Lower lobe of right lung (tissue), 2 donors: ENCODE results near the gene CBR1. TPM values are rescaled to one million over a fixed set of nuclear protein-coding genes. Genes with fewer than 3 reads are reported as not detected.

Source experiments
- ATAC-seq, 2 donors: fragments of 200-7000 bp; cut with Tn5 transposase; one replicate each; pipeline ENCODE4 v1.9.1; 2020 to 2022; ENCODE audit warnings: mild to moderate bottlenecking in 2 of 2, moderate library complexity in 2 of 2
- DNase-seq: peaks from one replicate; pipeline ENCODE4 v3.0.0-alpha.2; 2020
- H3K27ac ChIP-seq: fragments of 200-600 bp; one replicate; pipeline ENCODE4 v1.8.0; 2022
- H3K27me3 ChIP-seq: fragments of 200-600 bp; one replicate; pipeline ENCODE4 v1.8.0; 2022; ENCODE audit warnings: low read depth
- H3K36me3 ChIP-seq: fragments of 200-600 bp; one replicate; pipeline ENCODE4 v1.8.0; 2022; ENCODE audit warnings: mild to moderate bottlenecking
- H3K4me1 ChIP-seq: fragments of 200-600 bp; one replicate; pipeline ENCODE4 v1.8.0; 2022
- H3K4me3 ChIP-seq: fragments of 200-600 bp; one replicate; pipeline ENCODE4 v1.8.0; 2022; ENCODE audit warnings: mild to moderate bottlenecking
- H3K9me3 ChIP-seq: fragments of 200-600 bp; one replicate; pipeline ENCODE4 v1.8.0; 2022
- CTCF ChIP-seq: fragments of 200-600 bp; IDR thresholded peaks from one replicate; pipeline ENCODE4 v1.8.0; 2022; ENCODE audit warnings: antibody characterized with exemption, mild to moderate bottlenecking
- intact Hi-C: fragments of 100-400 bp; cut with DNase I; formaldehyde crosslinking; loops from one replicate; pipeline ENCODE4 v1.11.0; 2022
- long read RNA-seq: library from polyadenylated mRNA; unstranded; transcript quantifications from one replicate; pipeline ENCODE4 v2.0.0, GENCODE V29; 2021
- total RNA-seq: library from RNA; stranded (reverse); fragmentation: NEBNext Ultra II Directional; extraction: Animal tissue kit (Norgen Biotek cat#: 25700); gene quantifications from one replicate; pipeline ENCODE4 v1.2.1, GENCODE V29; 2021
- donor health status: DM: no; HTN: yes; CAD: no; lungs with severe emphysema.

The CBR1 gene
- total RNA-seq = 72.9 TPM
- long read RNA-seq, transcript CBR1-201 (3 exons, 1,293 nt) = major isoform, 167 of 174 reads
- long read RNA-seq, partial matches to known transcripts = 1 of 174 reads
- long read RNA-seq, other reads (novel, unspliced or antisense) = 5 of 174 reads

- peak; percentile 97 for DNase-seq
- H3K27ac ChIP-seq = peak within 1 kb of the TSS; percentile 85
- intact Hi-C loops = no loop called here
- H3K27me3 ChIP-seq = no peaks in the 10 kb centered on the region
- no peaks in the 10 kb centered on the region for H3K9me3 ChIP-seq
- peak; percentile 99 to 100 for ATAC-seq
- peak within 1 kb of the TSS; percentile 89 for H3K4me3 ChIP-seq
- no peak for TF ChIP-seq CTCF
- H3K4me1 ChIP-seq = peaks cover 39% of the 10 kb centered on the region
- peaks cover 18% of the 10 kb centered on the region for H3K36me3 ChIP-seq
These were observed at the start of gene CBR1 for GRCh38 chr21:36069713-36070583. Gene CBR1, plus strand, starts transcription at chr21:36070024. Its CDS starts 92 bp downstream, at chr21:36070116.

- DNase-seq (no peak), ATAC-seq (no peak)
- Histone ChIP-seq H3K9me3 (no peaks in the 10 kb centered on the region), H3K27ac (no peak overlapping the region), H3K4me3 (no peak overlapping the region), H3K27me3 (no peaks in the 10 kb centered on the region), H3K36me3 (no peaks in the 10 kb centered on the region), H3K4me1 (no peaks in the 10 kb centered on the region)
- intact Hi-C loops = no loop called here
- TF ChIP-seq CTCF = no peak
These were observed 48.5 kb upstream of the CBR1 start for GRCh38 chr21:36021251-36021837.

GRCh38 chr21:36022427-36023091 is 47.3 kb upstream of the CBR1 start:
- Histone ChIP-seq H3K4me1 (no peaks in the 10 kb centered on the region), H3K36me3 (no peaks in the 10 kb centered on the region), H3K27ac (no peak overlapping the region), H3K27me3 (no peaks in the 10 kb centered on the region), H3K9me3 (no peaks in the 10 kb centered on the region), H3K4me3 (no peak overlapping the region)
- TF ChIP-seq CTCF = no peak
- DNase-seq (no peak), ATAC-seq (no peak)
- intact Hi-C loops = no loop called here

GRCh38 chr21:36023092-36023480 is 46.7 kb upstream of the CBR1 start:
- no peak for TF ChIP-seq CTCF
- Histone ChIP-seq H3K27me3 (no peaks in the 10 kb centered on the region), H3K4me3 (no peak overlapping the region), H3K4me1 (no peaks in the 10 kb centered on the region), H3K36me3 (no peaks in the 10 kb centered on the region), H3K27ac (no peak overlapping the region), H3K9me3 (no peaks in the 10 kb centered on the region)
- ATAC-seq (no peak), DNase-seq (no peak)
- intact Hi-C loops = no loop called here

GRCh38 chr21:36024782-36025181 is 45.0 kb upstream of the CBR1 start:
- H3K9me3 ChIP-seq = no peaks in the 10 kb centered on the region
- no peak for TF ChIP-seq CTCF
- no peaks in the 10 kb centered on the region for H3K4me1 ChIP-seq
- H3K4me3 ChIP-seq = no peak overlapping the region
- no peaks in the 10 kb centered on the region for H3K36me3 ChIP-seq
- H3K27ac ChIP-seq = no peak overlapping the region
- no peaks in the 10 kb centered on the region for H3K27me3 ChIP-seq
- DNase-seq = no peak
- intact Hi-C loops = no loop called here
- no peak for ATAC-seq
